Esophagus squamous epithelium (tissue), 4 donors: ENCODE measurements around the gene SLC9A6.

ENCODE experiments used
- CTCF ChIP-seq, 6 experiments: fragments of 450-650 bp in 4 of 6; fragments of 200-600 bp in 2 of 6; sonication (generic) in 2 of 6; IDR thresholded peaks; one replicate each; pipeline ENCODE4 v1.5.1; 2016 to 2019; ENCODE audit warnings: antibody characterized with exemption in 6 of 6, mild to moderate bottlenecking in 4 of 6, moderate library complexity in 4 of 6
- POLR2A ChIP-seq, 4 donors: fragments of 450-650 bp; IDR thresholded peaks; one replicate each; pipeline ENCODE4 v1.6.1; 2017; ENCODE audit warnings: antibody characterized with exemption in 4 of 4, mild to moderate bottlenecking in 4 of 4, moderate library complexity in 3 of 4

- TF ChIP-seq CTCF (IDR thresholded peaks at IDR 0.05) (no peak), POLR2A (IDR thresholded peaks at IDR 0.05) (no peak)
Measured at GRCh38 chrX:135981010-135981409, 4.2 kb upstream of the SLC9A6 start.
